Keratinocyte (primary cell): ENCODE measurements around the gene MYH9.

Experiments used
- CTCF ChIP-seq, 3 experiments: IDR thresholded peaks in 1 of 3; conservative IDR thresholded peaks in 1 of 3; optimal IDR thresholded peaks in 1 of 3; 2 replicates in 2 of 3; 3 replicates in 1 of 3; pipeline versions ENCODE3 to v1.5.1; 2011; ENCODE audit warnings: low read length in 3 of 3, mild to moderate bottlenecking in 3 of 3, moderate library complexity in 2 of 3, control low read depth in 1 of 3, inconsistent platforms in 1 of 3; ENCODE audit not compliant: insufficient read depth in 2 of 3; ENCODE audit errors: extremely low read depth in 1 of 3
- EZH2 ChIP-seq: IDR thresholded peaks from one replicate; pipeline ENCODE4 v1.6.1; 2012; ENCODE audit warnings: inconsistent platforms, mild to moderate bottlenecking, low read length, moderate library complexity

DNA sequence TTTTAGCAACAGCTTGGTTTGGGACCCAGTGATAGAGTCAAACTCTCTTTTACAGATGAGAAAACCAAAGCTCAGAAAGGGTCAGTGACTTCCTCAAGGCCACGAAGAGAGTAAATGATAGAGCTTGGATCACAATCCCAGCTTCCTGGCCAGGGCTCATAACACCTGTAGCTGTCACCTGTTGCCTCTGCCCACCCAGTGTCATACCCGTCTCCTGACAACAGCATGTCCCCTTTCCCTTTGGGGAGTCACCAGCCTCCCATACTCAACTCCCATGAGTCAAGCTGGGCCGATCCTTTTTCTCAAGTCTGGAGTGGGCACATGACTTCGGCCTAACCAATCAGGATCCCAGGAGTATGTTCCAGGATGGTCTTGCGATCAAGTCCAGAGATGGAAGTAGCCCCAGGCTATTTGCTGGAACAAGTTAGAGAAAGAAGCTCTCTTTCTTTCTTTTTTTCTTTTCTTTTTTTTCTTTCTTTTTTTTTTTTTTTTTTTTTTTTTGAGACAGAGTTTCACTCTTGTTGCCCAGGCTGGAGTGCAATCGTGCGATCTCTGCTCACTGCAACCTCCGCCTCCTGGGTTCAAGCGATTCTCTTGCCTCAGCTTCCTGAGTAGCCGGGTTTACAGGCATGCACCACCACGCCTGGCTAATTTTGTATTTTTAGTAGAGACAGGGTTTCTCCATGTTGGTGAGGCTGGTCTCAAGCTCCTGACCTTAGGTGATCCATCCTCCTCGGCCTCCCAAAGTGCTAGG lies 27.8 kb upstream of the MYH9 start:
- TF ChIP-seq CTCF (optimal IDR thresholded peaks at IDR 0.05 in 1 of 3, IDR thresholded peaks at IDR 0.05 in 1 of 3, conservative IDR thresholded peaks at IDR 0.05 in 1 of 3; ENCODE audit: extremely low read depth in 1 of 3, insufficient read depth in 2 of 3, low read length in 3 of 3) (no peak), EZH2 (no peak)
